AG04450 (cell line): ENCODE results near the gene PCCB. TPM values are rescaled to one million over a fixed set of nuclear protein-coding genes. Genes with fewer than 3 reads are reported as not detected.
"Not testable (repeated sequence)": the region's sequence is repeated elsewhere in the genome, so short reads cannot be mapped to it uniquely, and the experiment has no call there.

ENCODE experiments used
- CTCF ChIA-PET: fragments of 300-600, 350-600 bp; formaldehyde crosslinking; extraction: SDS; loops from one replicate; lab custom pipeline; 2022; ENCODE audit warnings: antibody characterized with exemption, inconsistent platforms; lab: Charles Lee
- POLR2A ChIA-PET: fragments of 350-600 bp; formaldehyde crosslinking; extraction: SDS; loops from one replicate; lab custom pipeline; 2021; ENCODE audit warnings: antibody characterized with exemption, inconsistent platforms; lab: Yijun Ruan, JAX
- DNase-seq: peaks from one replicate; pipeline ENCODE4 v3.0.0-alpha.2; 2011; ENCODE audit warnings: low read depth, low spot score
- H3K27ac ChIP-seq: one replicate; pipeline ENCODE4 v1.5.1; 2012; ENCODE audit warnings: low read depth, low read length, control low read depth
- H3K27me3 ChIP-seq: one replicate; pipeline ENCODE4 v1.6.0; 2012; ENCODE audit warnings: low read length; ENCODE audit not compliant: control insufficient read depth, insufficient read depth
- H3K4me3 ChIP-seq: 2 replicates; pipeline ENCODE4 v1.5.1; 2011; ENCODE audit warnings: mild to moderate bottlenecking, low read depth, low read length, control low read depth
- H3K9me3 ChIP-seq: 2 replicates; pipeline ENCODE4 v1.5.1; 2012; ENCODE audit warnings: low read length; ENCODE audit not compliant: control insufficient read depth, insufficient read depth
- polyA plus RNA-seq: library from polyadenylated mRNA; depleted of rRNA; stranded (reverse); fragments of >200 nt; gene quantifications from 2 replicates; pipeline ENCODE4 v1.2.3, GENCODE V29; 2011
- TF ChIP-seq, protein P1 (sequence below): IDR thresholded peaks from 2 replicates; pipeline ENCODE4 v1.5.1; 2011; ENCODE audit warnings: low read depth, low read length, control low read depth, inconsistent platforms

Gene PCCB
- polyA plus RNA-seq, 1 experiment: 67.7 TPM

DNA sequence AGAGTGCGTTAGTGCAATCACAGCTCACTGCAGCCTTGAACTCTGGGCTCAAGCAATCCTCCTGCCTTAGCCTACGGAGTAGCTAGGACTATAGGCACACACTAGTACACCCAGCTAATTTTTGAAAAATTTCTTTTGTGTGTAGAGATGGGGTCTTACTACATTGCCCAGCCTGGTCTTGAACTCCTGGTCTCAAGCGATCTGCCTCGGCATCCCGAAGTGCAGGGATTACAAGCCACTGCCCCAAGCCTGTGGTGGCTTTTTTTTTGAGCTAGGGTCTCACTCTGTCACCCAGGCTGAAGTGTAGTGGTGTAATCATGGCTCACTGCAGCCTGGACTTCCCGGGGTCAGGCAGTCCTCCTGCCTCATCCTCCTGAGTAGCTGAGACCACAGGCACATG, 17.1 kb downstream of the PCCB start:
- POLR2A ChIA-PET: interaction anchor here (1.4 kb wide), 1 partner anchor 71 kb away, joined by 5 read pairs; the partner anchor contains the start of gene MSL2
- Histone ChIP-seq H3K9me3 (no peaks in the 10 kb centered on the region), H3K27me3 (no peaks in the 10 kb centered on the region), H3K4me3 (no peak overlapping the region), H3K27ac (no peak overlapping the region)
- CTCF ChIA-PET: interaction anchor here (0.9 to 1.6 kb wide), 3 partner anchors 9 to 485 kb away, joined by 3 to 5 read pairs (median 4); partner anchors contain the start of gene STAG1
- TF ChIP-seq, protein P1, sequence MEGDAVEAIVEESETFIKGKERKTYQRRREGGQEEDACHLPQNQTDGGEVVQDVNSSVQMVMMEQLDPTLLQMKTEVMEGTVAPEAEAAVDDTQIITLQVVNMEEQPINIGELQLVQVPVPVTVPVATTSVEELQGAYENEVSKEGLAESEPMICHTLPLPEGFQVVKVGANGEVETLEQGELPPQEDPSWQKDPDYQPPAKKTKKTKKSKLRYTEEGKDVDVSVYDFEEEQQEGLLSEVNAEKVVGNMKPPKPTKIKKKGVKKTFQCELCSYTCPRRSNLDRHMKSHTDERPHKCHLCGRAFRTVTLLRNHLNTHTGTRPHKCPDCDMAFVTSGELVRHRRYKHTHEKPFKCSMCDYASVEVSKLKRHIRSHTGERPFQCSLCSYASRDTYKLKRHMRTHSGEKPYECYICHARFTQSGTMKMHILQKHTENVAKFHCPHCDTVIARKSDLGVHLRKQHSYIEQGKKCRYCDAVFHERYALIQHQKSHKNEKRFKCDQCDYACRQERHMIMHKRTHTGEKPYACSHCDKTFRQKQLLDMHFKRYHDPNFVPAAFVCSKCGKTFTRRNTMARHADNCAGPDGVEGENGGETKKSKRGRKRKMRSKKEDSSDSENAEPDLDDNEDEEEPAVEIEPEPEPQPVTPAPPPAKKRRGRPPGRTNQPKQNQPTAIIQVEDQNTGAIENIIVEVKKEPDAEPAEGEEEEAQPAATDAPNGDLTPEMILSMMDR: no peak
- DNase-seq: no peak

DNA sequence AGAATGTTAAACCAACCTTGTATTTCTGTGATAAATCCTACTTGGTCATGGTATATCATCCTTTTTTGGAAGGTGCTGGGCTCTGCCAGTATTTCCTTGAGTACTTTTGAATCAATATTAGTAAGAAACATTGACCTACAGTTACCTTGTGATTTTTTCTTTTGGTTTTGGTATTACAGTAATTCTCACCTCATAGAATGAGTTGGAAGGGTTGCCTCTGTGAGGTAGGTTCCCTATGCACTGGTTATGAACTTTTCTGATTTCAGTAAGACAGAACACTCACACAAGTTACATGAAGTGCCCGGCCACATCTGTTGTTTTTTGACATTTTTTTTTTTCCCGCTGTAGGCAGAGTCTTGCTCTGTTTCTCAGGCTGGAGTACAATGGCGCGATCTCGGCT, 20.0 kb downstream of the PCCB start:
- Histone ChIP-seq H3K9me3 (no peaks in the 10 kb centered on the region), H3K27ac (no peak overlapping the region), H3K4me3 (no peak overlapping the region), H3K27me3 (no peaks in the 10 kb centered on the region)
- POLR2A ChIA-PET: no interaction called here
- TF ChIP-seq, protein P1: no peak
- no peak for DNase-seq
- CTCF ChIA-PET: no interaction called here

DNA sequence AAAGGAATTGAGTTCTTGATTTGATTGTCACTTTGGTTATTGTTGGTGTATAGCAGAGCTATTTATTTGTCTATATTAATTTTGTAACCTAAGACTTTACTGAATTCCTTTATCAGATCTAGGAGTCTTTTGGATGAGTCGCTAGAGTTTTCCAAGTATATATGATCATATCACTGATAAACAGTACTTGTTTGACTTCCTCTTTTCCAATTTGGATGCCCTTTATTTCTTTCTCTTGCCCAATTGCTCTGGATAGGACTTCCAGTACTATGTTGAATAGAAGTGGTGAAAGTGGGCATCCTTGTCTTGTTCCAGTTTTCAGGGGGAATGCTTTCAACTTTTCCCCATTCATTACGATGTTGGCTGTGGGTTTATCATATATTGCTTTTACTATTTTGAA, 21.5 kb downstream of the PCCB start:
- H3K4me3 ChIP-seq, POLR2A ChIA-PET, DNase-seq, H3K27ac ChIP-seq, H3K27me3 ChIP-seq, H3K9me3 ChIP-seq, CTCF ChIA-PET: not testable (repeated sequence)

DNA sequence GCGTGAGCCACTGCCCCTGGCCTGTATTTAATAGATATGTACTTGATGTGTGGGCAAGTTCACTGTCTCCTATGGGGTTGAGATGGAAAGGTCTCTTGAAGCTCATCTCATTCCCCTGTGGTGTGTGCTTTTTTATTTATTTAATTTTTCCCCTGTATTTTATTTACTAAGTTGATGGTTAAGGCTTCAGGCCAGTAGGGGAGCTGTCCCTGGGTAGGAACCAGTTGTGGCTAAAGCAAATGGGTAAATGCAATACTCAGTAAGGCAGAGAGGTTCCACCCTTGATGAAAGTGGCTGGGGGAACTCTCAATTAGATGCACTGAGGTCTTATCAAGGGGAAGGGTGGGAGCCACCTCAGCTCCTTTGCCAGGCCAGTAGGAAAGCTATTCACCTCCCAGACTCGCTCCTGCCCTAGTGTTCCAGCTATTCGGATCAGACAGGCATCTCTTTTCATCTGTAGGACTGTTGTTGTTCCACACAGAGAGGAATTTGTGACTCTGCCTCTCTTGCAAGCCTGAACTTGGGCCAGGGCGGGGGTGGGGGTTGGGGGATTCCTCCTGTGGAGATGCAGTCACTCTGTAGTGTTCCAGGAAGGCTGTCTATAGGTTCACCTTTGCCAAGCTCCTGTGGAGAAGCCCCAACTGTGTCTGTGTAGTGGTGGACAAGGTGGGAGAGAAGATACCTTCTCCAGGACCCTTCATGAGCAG, 26.1 kb downstream of the PCCB start:
- Histone ChIP-seq H3K27ac (no peak overlapping the region), H3K27me3 (no peaks in the 10 kb centered on the region), H3K4me3 (no peak overlapping the region), H3K9me3 (peaks cover 11% of the 10 kb centered on the region)
- ChIA-PET CTCF (interaction anchor here (0.6 to 0.7 kb wide), 3 partner anchors 9 to 198 kb away, joined by 3 to 4 read pairs (median 4); no protein-coding TSS in a partner anchor), POLR2A (interaction anchor here (0.6 kb wide), 1 partner anchor 79 kb away, joined by 4 read pairs; no protein-coding TSS in a partner anchor)
- TF ChIP-seq, protein P1: peak; percentile 25
- no peak for DNase-seq

DNA sequence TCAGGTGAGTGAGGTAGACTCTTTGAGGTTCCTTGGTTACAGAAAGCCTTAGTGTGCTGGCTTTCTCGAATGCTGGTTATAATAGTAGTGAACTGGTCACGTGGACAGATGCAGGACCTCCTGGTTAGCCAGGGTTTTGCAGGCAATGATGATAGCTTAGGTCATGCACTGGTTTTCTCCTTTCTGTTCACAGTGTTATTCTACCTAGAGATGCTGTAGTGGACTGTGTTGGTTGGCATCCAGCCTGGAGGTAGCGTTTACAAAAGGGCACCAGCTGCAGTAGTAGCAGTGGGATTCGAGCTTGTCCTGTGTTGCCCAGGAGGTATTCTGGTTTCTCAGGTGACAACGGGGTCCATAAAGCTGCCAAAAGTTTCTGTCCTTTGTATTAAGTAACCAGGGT, 27.0 kb downstream of the PCCB start:
- Histone ChIP-seq H3K27ac (no peak overlapping the region), H3K4me3 (no peak overlapping the region), H3K9me3 (peaks cover 11% of the 10 kb centered on the region), H3K27me3 (no peaks in the 10 kb centered on the region)
- ChIA-PET CTCF (no interaction called here), POLR2A (no interaction called here)
- DNase-seq: no peak
- TF ChIP-seq, protein P1: no peak
